A549 (cell line): Measurements from ENCODE around the gene NUP205. TPM values are rescaled to one million over a fixed set of nuclear protein-coding genes. Genes with fewer than 3 reads are reported as not detected.

Source experiments
- BHLHE40 ChIP-seq: IDR thresholded peaks from 2 replicates; pipeline ENCODE4 v1.6.1; 2012; ENCODE audit warnings: low read depth, low read length, inconsistent platforms
- CEBPB ChIP-seq, 2 experiments: fragments of >200 bp in 1 of 2; sonication (Bioruptor Twin) in 1 of 2; formaldehyde crosslinking in 1 of 2; IDR thresholded peaks; 2 replicates each; pipeline ENCODE4 v1.6.1; 2012 to 2016
- CHD2 ChIP-seq: fragments of 150-350 bp; IDR thresholded peaks from 2 replicates; pipeline ENCODE4 v1.6.1; 2014; ENCODE audit warnings: low read length; ENCODE audit not compliant: partially characterized antibody
- CHD4 ChIP-seq: fragments of 200-600 bp; sonication (generic); IDR thresholded peaks from 2 replicates; pipeline ENCODE4 v1.6.1; 2016; ENCODE audit warnings: antibody characterized with exemption, mild to moderate bottlenecking, borderline replicate concordance
- EHF ChIP-seq: fragments of 250-450 bp; sonication (Bioruptor Pico); IDR thresholded peaks from 2 replicates; pipeline ENCODE4 v1.5.0; 2020; ENCODE audit warnings: mild to moderate bottlenecking
- GATA3 ChIP-seq: IDR thresholded peaks from 2 replicates; pipeline ENCODE4 v1.6.1; 2012; ENCODE audit warnings: borderline replicate concordance
- HDAC2 ChIP-seq: fragments of 200-600 bp; sonication (generic); IDR thresholded peaks from 2 replicates; pipeline ENCODE4 v1.6.1; 2016
- HEYL ChIP-seq: fragments of 250-450 bp; sonication (Bioruptor Pico); IDR thresholded peaks from 2 replicates; pipeline ENCODE4 v1.8.0; 2021; ENCODE audit warnings: mild to moderate bottlenecking, moderate library complexity
- HOXA7 ChIP-seq: fragments of 250-450 bp; sonication (Bioruptor Pico); IDR thresholded peaks from 2 replicates; pipeline ENCODE4 v1.5.0; 2020; ENCODE audit warnings: mild to moderate bottlenecking, moderate library complexity
- HOXB13 ChIP-seq: fragments of 250-450 bp; sonication (Bioruptor Pico); IDR thresholded peaks from 2 replicates; pipeline ENCODE4 v1.5.0; 2020; ENCODE audit warnings: low read depth, mild to moderate bottlenecking, moderate library complexity
- HOXB5 ChIP-seq: fragments of 250-450 bp; sonication (Bioruptor Pico); IDR thresholded peaks from 2 replicates; pipeline ENCODE4 v1.5.0; 2020; ENCODE audit warnings: mild to moderate bottlenecking, moderate library complexity
- JUN ChIP-seq, 2 experiments: fragments of >200 bp; sonication (Bioruptor Twin); formaldehyde crosslinking; IDR thresholded peaks; 2 replicates in 1 of 2; 3 replicates in 1 of 2; pipeline ENCODE4 v1.6.1; 2016 to 2017
- JUNB ChIP-seq: fragments of >200 bp; sonication (Bioruptor Twin); formaldehyde crosslinking; IDR thresholded peaks from 2 replicates; pipeline ENCODE4 v1.6.1; 2016
- KDM1A ChIP-seq: fragments of 200-600 bp; sonication (generic); IDR thresholded peaks from 2 replicates; pipeline ENCODE4 v1.6.1; 2016; ENCODE audit warnings: low read depth, mild to moderate bottlenecking
- KDM5A ChIP-seq: fragments of 200-600 bp; sonication (generic); IDR thresholded peaks from 2 replicates; pipeline ENCODE4 v1.6.1; 2016; ENCODE audit warnings: antibody characterized with exemption, mild to moderate bottlenecking
- MAZ ChIP-seq: fragments of 150-350 bp; IDR thresholded peaks from 2 replicates; pipeline ENCODE4 v1.6.1; 2014; ENCODE audit warnings: antibody characterized with exemption, low read depth, low read length, borderline replicate concordance
- NFE2L2 ChIP-seq: fragments of 150-350 bp; conservative IDR thresholded peaks from 2 replicates; pipeline ENCODE4 v1.6.1; 2014; ENCODE audit warnings: low read length
- NPAS2 ChIP-seq: fragments of 250-450 bp; sonication (Bioruptor Pico); IDR thresholded peaks from 2 replicates; pipeline ENCODE4 v1.8.0; 2022; ENCODE audit warnings: mild to moderate bottlenecking, moderate library complexity, borderline replicate concordance
- NR3C1 ChIP-seq: fragments of >200 bp; sonication (Bioruptor Twin); formaldehyde crosslinking; IDR thresholded peaks from 3 replicates; pipeline ENCODE4 v1.6.1; 2017
- POLR2A ChIP-seq: IDR thresholded peaks from 2 replicates; pipeline ENCODE4 v1.6.1; 2012; ENCODE audit warnings: mild to moderate bottlenecking, low read length
- POLR2AphosphoS2 ChIP-seq: conservative IDR thresholded peaks from 2 replicates; pipeline ENCODE4 v1.6.1; 2012; ENCODE audit warnings: low read length, improper control_type of control experiment, inconsistent platforms
- RAD21 ChIP-seq, 2 experiments: fragments of >200 bp in 1 of 2; sonication (Bioruptor Twin) in 1 of 2; formaldehyde crosslinking in 1 of 2; IDR thresholded peaks in 1 of 2; conservative IDR thresholded peaks in 1 of 2; 2 replicates in 1 of 2; 3 replicates in 1 of 2; pipeline ENCODE4 v1.6.1; 2012 to 2018; ENCODE audit warnings: inconsistent platforms in 1 of 2
- RARB ChIP-seq: fragments of 250-450 bp; sonication (Bioruptor Pico); IDR thresholded peaks from 2 replicates; pipeline ENCODE4 v1.8.0; 2021; ENCODE audit warnings: mild to moderate bottlenecking, moderate library complexity
- RCOR1 ChIP-seq: fragments of 150-350 bp; IDR thresholded peaks from 2 replicates; pipeline ENCODE4 v1.6.1; 2014; ENCODE audit warnings: antibody characterized with exemption, low read length, low read depth
- REST ChIP-seq: fragments of 200-600 bp; sonication (generic); IDR thresholded peaks from 2 replicates; pipeline ENCODE4 v1.6.1; 2016; ENCODE audit warnings: antibody characterized with exemption, mild to moderate bottlenecking, moderate library complexity
- RFX5 ChIP-seq: fragments of 450-650 bp; IDR thresholded peaks from 2 replicates; pipeline ENCODE4 v1.7.1; 2014; ENCODE audit warnings: antibody characterized with exemption, mild to moderate bottlenecking, moderate library complexity
- RNF2 ChIP-seq: fragments of 200-600 bp; sonication (generic); IDR thresholded peaks from 2 replicates; pipeline ENCODE4 v1.6.1; 2016; ENCODE audit warnings: low read depth, mild to moderate bottlenecking, antibody characterized with exemption, moderate library complexity, borderline replicate concordance
- SREBF2 ChIP-seq: fragments of 450-650 bp; IDR thresholded peaks from 2 replicates; pipeline ENCODE4 v1.6.1; 2014; ENCODE audit warnings: mild to moderate bottlenecking, moderate library complexity
- TFCP2L1 ChIP-seq: fragments of 250-450 bp; sonication (Bioruptor Pico); IDR thresholded peaks from 2 replicates; pipeline ENCODE4 v1.5.0; 2021; ENCODE audit warnings: mild to moderate bottlenecking
- ZNF302 ChIP-seq: fragments of 250-450 bp; sonication (Bioruptor Pico); IDR thresholded peaks from 2 replicates; pipeline ENCODE4 v1.9.0; 2021; ENCODE audit warnings: inconsistent platforms, mild to moderate bottlenecking, moderate library complexity
- polyA plus RNA-seq, 4 experiments: library from polyadenylated mRNA; depleted of rRNA in 3 of 4; stranded (reverse); fragments of >200 nt; fragmentation: RNase III in 1 of 4; extraction: RNeasy Plus Mini Kit Qiagen cat#74134 plus additional on column Dnase treatment in 1 of 4; gene quantifications; 2 replicates in 3 of 4; 3 replicates in 1 of 4; pipeline ENCODE4 v1.2.3, GENCODE V29; 2011 to 2017
- TF ChIP-seq, protein P1 (sequence below): fragments of 250-450 bp; sonication (Bioruptor Pico); IDR thresholded peaks from 2 replicates; pipeline ENCODE4 v1.5.0; 2021; ENCODE audit warnings: mild to moderate bottlenecking, moderate library complexity, borderline replicate concordance
- TF ChIP-seq, protein P2 (sequence below): IDR thresholded peaks from 2 replicates; pipeline ENCODE4 v1.6.1; 2012; ENCODE audit warnings: low read depth, borderline replicate concordance
- TF ChIP-seq, protein P3 (sequence below): fragments of 250-450 bp; sonication (Bioruptor Pico); IDR thresholded peaks from 2 replicates; pipeline ENCODE4 v1.5.0; 2020; ENCODE audit warnings: low read depth, mild to moderate bottlenecking, moderate library complexity
- TF ChIP-seq, protein P4 (sequence below): IDR thresholded peaks from 2 replicates; pipeline ENCODE4 v1.6.1; 2012
- TF ChIP-seq, protein P5 (sequence below): fragments of >200 bp; sonication (Bioruptor Twin); formaldehyde crosslinking; IDR thresholded peaks from 2 replicates; pipeline ENCODE4 v1.6.1; 2016

Gene NUP205
- polyA plus RNA-seq, 2 of the 4 experiments (the other 2 are of a cell fraction) = 55.0 to 119 TPM

DNA sequence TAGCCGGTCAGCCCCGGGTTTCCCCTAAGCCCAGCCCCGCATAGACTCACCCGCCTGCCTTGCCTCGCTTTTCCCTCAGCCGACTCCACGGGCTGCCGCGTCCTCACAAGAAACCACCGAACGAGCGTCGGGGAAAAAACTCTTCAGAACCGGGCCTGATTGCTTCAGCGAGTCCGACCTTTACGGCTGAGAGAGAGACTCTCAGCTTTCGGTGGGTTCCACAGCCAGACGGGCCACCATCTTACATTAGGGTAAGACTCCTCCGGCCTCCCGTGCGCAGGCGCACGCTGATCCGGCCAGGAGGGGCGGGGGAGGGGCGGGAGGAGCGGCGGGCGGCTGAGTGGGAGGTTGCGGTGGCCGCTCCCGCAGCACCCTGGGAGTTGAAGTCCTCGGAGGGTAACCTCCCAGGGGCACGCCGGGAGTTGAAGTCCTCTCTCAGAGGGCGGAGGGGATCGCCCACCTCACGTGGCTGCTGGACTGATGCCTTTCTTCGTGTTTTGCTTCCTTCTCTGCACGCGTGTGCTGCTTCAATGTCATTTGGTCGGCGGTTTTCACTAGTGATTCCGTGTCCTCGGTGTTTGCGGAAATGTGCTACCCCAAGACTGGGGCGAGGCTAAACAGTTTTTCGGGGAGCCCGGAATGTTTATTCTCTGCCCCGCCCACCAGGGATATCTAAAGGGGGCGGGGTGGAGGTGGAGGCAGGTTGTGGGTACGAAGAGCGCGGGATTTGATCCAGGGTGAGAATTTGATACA lies 47.7 kb upstream of the NUP205 start, which contains the start of gene CNOT4 (continued):
- no peak for TF ChIP-seq ZNF302
- TF ChIP-seq POLR2A = peak; percentile 81
- no peak for TF ChIP-seq JUNB
- no peak for TF ChIP-seq NFE2L2
- no peak for TF ChIP-seq RNF2
- TF ChIP-seq, protein P1, sequence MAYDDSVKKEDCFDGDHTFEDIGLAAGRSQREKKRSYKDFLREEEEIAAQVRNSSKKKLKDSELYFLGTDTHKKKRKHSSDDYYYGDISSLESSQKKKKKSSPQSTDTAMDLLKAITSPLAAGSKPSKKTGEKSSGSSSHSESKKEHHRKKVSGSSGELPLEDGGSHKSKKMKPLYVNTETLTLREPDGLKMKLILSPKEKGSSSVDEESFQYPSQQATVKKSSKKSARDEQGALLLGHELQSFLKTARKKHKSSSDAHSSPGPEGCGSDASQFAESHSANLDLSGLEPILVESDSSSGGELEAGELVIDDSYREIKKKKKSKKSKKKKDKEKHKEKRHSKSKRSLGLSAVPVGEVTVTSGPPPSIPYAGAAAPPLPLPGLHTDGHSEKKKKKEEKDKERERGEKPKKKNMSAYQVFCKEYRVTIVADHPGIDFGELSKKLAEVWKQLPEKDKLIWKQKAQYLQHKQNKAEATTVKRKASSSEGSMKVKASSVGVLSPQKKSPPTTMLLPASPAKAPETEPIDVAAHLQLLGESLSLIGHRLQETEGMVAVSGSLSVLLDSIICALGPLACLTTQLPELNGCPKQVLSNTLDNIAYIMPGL (CRISPR knock-in tag) = no peak; the same call in 1 of the 2 replicates
- peak in 1 of 2 experiments; percentile 83; a peak in 3 of 5 replicates for TF ChIP-seq JUN (IDR thresholded peaks at IDR 0.05)
- TF ChIP-seq, protein P2, sequence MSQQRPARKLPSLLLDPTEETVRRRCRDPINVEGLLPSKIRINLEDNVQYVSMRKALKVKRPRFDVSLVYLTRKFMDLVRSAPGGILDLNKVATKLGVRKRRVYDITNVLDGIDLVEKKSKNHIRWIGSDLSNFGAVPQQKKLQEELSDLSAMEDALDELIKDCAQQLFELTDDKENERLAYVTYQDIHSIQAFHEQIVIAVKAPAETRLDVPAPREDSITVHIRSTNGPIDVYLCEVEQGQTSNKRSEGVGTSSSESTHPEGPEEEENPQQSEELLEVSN = peak; percentile 94
- no peak for TF ChIP-seq NR3C1
- no peak for TF ChIP-seq GATA3
- TF ChIP-seq RFX5 = no peak
- TF ChIP-seq, protein P3, sequence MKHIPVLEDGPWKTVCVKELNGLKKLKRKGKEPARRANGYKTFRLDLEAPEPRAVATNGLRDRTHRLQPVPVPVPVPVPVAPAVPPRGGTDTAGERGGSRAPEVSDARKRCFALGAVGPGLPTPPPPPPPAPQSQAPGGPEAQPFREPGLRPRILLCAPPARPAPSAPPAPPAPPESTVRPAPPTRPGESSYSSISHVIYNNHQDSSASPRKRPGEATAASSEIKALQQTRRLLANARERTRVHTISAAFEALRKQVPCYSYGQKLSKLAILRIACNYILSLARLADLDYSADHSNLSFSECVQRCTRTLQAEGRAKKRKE = no peak
- no peak for TF ChIP-seq HEYL
- TF ChIP-seq CHD2 = peak; percentile 61
- no peak for TF ChIP-seq BHLHE40
- no peak; a peak in 1 of 5 replicates for TF ChIP-seq RAD21 (conservative IDR thresholded peaks at IDR 0.05 in 1 of 2, IDR thresholded peaks at IDR 0.05 in 1 of 2)
- peak; percentile 50; the same call in 1 of the 2 replicates for TF ChIP-seq NPAS2 (CRISPR knock-in tag)
- TF ChIP-seq MAZ = 0 out of 2 replicates have a peak, but pooled peaks have one; percentile 21
- no peak for TF ChIP-seq KDM1A
- no peak for TF ChIP-seq SREBF2
- TF ChIP-seq HOXB13 (CRISPR knock-in tag) = no peak
- TF ChIP-seq POLR2AphosphoS2 = no peak
- TF ChIP-seq HOXB5 = no peak
- TF ChIP-seq CEBPB (IDR thresholded peaks at IDR 0.05) = no peak
- TF ChIP-seq CHD4 = no peak
- TF ChIP-seq HDAC2 = no peak
- TF ChIP-seq RCOR1 = no peak
- no peak for TF ChIP-seq RARB (CRISPR knock-in tag)
- TF ChIP-seq, protein P4, sequence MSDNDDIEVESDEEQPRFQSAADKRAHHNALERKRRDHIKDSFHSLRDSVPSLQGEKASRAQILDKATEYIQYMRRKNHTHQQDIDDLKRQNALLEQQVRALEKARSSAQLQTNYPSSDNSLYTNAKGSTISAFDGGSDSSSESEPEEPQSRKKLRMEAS = peak; percentile 84
- no peak for TF ChIP-seq EHF (CRISPR knock-in tag)
- TF ChIP-seq REST = peak; percentile 57
- TF ChIP-seq KDM5A = peak; percentile 85
- no peak for TF ChIP-seq TFCP2L1 (CRISPR knock-in tag)
- TF ChIP-seq, protein P5, sequence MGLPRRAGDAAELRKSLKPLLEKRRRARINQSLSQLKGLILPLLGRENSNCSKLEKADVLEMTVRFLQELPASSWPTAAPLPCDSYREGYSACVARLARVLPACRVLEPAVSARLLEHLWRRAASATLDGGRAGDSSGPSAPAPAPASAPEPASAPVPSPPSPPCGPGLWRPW = no peak
- TF ChIP-seq HOXA7 = no peak
- TF ChIP-seq, all 56 proteins: peak for 14
